Inferior parietal cortex (tissue), 1 donor: ENCODE measurements around the gene TMED9.
"Not testable (repeated sequence)": the region's sequence is repeated elsewhere in the genome, so short reads cannot be mapped to it uniquely, and the experiment has no call there.

ENCODE experiments used
- DNase-seq: peaks from one replicate; pipeline ENCODE4 v3.0.0-alpha.2; 2016; ENCODE audit errors: extremely low spot score

TMED9 gene

DNA sequence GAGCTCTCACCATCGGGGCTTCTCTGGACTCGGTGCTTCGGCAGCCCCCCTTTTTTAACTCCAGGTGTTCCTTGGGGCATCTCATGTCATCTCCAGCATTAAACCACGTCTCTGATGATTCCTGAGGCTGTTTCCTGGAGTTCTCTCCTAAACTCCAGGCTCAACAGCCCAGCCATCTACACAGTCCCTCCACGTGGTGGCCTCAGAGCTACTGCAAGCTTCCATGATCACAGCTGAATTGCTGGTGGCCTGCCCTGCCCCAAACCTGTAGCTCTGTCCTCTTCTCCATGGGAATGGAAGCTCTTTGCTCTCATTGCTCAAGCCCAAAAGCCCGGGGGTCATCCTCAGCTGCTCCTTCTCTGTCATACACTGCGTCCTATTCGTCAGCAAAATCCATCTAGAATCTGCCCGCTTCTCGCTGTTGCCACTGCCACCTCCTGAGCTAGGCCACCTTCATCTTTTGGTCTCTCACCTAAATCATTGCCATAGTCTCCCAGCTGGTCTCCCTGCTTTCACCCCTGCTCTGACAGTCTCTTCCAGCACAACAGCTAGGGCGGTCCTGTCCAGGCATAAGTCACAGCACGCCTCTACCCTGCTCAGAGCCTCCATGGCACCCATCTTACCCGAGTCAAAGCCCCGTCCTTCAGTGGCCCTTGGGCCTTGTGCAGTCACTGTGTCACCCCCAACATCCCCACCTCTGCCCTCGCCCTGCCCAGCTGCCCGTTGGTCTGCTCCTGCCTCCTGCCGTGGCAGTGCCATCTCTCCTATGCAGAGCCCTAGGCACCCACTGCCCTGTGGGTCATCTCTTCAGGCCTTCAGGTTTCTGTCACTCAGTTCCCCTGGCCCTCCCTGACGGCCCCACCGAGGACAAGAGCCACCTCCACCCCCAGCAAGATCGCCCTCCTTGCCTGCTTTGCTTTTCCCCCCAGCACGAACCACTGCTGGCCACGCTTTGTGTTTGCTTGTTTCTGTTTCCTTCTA is 14.4 kb downstream of the TMED9 start:
- DNase-seq, result no peak

DNA sequence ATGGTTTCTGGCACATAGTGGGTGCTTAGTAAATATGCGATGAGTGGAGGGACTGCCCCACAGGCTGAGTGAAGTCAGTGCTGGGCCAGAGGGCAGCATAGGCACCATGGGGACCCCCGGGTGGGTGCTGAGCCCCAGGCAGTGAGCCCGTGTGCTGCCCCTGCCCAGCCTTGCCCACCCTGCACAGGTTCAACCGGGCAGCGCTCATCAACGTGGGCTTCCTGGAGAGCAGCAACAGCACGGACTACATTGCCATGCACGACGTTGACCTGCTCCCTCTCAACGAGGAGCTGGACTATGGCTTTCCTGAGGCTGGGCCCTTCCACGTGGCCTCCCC is 15.1 kb downstream of the TMED9 start:
- no peak for DNase-seq

DNA sequence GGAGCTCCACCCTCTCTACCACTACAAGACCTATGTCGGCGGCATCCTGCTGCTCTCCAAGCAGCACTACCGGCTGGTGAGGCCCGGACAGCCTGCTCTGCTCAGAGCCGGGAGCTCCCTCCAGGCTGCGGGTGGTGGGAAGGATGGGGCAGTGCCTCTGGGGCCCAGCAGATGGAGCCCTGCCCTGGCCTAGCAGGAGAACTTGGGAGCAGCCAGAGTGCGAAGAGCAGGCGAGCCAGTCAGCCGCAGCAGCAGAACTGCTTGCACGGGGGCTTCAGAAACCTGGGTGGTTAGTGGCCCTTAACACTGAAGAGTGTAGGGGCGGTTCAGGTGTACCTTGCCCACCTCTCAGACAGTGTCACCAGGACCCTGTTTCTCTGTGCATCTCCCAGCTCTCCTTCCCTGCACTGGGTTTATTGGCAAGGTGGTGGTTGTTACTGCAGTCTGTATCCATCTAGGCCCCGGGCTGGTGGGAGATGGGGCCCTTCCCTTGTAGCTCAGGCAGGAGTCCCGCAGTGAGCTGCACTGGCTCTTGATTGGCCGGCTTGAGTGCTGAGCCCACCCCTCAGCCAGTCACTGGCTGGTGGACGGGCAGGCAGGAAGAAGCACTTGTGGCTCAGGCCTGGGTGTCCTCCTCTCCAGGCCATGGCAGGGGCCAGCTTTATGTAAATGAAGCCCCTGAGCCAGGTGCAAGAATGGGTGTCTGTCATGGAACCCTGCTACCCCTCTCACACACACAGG is 15.6 kb downstream of the TMED9 start:
- DNase-seq, result peak; percentile 65

DNA sequence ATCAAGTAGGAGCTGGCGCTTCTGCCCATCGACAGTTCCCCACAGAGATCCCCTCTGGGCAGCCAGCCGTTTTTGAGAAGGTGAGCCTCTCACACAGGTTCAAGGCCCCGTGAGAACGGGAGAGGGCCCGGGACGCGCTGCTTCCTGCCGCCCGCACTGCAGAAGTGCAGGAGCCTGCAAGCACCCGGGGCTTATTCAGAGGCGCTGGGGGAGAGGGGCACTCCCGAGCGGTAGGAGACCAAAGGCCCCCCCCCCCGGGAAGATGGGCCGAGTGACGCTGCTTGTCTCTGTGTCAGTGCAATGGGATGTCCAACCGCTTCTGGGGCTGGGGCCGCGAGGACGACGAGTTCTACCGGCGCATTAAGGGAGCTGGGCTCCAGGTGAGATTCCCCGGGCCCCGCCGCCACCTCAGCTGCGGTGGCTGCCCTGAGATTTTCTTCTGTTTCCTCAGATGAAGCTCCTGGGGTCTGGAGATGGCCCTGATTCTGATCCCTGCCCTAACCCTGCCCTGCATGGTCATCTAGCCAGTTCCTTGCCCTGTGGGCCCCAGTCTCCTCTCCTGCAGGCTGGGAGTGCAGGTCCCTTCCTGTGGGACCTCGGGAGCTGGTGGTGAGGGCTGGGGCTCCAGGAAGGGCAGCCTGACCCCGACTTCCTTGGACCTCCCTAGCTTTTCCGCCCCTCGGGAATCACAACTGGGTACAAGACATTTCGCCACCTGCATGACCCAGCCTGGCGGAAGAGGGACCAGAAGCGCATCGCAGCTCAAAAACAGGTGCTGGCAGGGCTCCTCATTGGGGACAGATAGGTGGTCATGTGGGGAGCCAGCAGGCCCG is 16.5 kb downstream of the TMED9 start:
- no peak for DNase-seq

DNA sequence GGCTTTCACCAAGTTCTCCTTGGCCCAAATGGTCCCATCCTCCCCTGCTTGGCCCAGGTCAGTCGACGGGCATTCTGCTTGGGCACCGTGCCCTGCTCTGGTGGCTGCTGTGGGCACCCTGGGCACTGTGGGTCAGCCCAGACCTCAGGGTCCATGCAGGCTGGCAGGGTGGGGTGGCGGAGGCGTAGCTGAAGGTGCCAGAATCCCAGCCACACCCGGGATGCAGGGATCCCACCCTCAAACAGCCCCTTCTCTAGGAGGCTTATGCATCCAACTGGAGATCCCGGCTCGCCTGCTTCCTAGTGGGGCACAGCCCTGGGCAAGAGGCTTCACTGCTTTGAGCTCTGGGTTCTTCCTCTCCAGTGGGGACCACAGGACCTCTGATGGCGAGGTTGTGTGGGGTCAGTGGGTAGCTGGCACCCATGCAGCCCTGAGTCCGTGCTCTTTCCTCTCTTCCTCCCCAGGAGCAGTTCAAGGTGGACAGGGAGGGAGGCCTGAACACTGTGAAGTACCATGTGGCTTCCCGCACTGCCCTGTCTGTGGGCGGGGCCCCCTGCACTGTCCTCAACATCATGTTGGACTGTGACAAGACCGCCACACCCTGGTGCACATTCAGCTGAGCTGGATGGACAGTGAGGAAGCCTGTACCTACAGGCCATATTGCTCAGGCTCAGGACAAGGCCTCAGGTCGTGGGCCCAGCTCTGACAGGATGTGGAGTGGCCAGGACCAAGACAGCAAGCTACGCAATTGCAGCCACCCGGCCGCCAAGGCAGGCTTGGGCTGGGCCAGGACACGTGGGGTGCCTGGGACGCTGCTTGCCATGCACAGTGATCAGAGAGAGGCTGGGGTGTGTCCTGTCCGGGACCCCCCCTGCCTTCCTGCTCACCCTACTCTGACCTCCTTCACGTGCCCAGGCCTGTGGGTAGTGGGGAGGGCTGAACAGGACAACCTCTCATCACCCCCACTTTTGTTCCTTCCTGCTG is 17.4 kb downstream of the TMED9 start:
- no peak for DNase-seq

DNA sequence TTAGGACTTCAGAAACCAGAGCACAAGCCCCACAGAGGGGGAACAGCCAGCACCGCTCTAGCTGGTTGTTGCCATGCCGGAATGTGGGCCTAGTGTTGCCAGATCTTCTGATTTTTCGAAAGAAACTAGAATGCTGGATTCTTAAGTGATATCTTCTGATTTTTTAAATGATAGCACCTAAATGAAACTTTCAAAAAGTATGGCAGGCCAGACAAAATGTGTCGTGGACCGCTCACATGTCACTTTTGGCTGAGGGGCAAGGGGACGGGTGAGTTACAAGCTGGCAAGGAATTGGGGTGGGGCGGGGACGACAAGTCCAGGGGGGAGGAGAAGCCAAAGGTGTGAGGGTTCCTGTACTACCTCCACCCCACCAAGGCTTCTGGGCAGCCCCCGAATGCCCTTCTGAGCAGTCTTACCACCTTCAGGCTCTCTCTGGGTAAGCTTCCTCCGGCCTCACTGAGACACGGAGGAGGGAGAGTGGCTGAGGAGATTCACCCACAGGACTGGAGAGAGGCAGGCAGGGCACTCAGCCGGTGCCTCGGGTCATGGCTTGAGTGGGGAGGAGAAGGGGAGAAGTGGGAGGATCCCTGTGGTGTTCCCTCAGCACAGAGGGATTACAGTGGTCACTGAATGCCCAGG is 18.2 kb downstream of the TMED9 start:
- no peak for DNase-seq

DNA sequence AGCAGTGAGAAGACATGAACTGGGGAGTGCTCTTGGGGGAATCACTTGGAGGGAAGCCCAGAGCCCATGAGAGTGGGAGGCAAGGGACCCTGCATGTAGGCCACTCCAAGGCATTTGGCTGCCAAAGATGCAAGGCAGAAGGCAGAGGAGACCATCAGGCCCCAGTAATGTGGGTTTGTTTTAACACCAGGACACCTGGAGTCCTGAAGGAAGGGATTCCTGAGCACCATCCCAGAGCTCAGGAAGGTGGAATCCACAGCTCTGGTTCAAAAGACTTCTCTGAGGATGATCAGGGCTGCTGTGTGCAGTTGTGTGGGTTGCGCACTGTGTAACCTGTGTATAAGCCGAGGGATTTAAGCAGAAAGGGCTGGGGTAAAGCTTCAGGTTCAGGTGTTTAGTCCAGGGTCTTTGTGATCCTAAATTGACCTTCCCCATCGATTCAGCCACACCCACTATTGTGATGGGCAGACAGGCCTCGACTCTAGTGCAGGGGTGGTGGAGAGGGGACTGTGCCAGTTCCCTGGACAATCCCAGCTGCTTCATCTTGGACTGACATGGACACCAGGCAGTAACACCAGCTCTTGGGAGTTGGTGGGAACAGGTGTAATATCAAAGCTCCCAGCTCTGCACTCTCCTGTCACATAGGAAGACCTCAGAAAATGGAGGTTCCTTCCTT is 18.9 kb downstream of the TMED9 start:
- DNase-seq, result no peak

DNA sequence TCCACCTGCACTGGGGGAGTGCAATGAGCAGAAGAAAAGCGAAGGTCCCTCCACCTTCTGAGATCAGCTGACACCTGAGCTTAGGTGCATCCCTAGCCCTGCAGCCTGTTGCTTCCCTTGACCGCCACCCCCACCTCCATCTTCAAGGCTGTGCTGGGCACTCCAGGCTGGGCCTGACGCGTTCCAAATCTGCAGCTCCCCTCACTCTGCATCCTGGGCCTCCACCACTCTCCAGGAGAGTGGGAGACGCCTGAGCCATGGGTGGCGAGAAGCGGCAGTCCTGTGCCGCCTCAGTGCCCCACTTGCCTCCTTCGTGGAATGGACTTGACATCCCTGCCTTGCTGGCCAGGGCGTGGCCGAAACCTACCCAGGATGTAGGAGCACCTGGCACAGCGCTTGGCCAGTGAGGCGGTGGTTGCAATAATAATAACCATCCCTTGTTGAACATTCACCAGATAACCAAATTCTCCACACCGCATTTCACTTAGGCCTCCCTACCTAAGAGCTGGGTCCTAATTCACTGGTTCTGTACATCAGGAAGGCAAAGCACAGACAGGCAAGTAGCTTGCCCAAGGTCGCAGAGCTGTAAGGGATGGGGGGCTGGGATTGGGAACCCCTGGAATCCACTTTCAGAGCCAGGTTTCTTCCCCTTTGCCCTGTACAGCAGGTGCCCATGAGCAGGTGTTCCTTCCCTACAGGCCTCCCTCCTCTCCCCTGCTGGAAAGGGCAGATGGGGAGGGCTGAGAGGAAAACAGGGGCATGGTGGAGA is 19.6 kb downstream of the TMED9 start:
- no peak for DNase-seq

DNA sequence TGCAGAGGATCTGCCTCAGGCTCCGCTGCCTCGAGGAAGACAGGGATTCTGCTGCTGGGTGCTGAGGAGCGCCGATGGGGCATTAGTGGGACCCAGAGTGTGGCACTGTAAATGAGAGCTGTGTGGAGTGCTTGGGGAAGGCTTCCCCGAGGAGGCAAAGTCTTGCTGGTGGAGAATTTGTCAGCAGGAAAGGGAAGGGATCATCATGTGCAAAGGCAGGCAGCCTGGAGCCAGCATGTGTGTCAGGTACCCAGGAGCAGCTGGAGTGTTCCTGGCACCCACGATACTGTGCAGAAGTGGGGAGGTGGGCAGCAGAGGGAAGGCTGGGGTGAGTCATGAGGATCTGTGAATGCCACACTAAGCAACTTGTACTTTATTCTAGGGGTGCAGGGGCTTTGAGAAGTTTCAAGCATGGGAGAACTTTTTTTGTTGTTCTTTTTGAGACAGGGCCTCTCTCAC is 20.2 kb downstream of the TMED9 start:
- DNase-seq, result no peak

DNA sequence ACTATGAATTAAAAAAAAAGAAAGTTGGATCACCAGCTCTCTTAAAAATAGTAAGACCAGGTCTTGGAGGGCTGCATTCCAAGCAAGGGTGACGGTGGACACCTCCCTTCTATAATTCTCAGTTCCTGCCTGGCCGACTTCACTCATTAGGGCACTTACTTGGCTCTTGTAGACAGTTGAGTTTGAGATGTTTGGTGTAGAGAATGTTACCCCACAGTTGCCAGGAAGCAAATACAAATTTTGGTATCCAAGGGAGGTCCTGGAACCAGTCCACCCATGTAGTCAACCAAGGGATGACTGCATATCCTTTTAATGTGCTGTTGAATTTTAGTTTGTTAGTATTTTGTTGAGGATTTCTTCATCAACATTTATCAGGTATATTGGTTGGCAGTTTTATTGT is 28.6 kb downstream of the TMED9 start:
- no peak for DNase-seq

DNA sequence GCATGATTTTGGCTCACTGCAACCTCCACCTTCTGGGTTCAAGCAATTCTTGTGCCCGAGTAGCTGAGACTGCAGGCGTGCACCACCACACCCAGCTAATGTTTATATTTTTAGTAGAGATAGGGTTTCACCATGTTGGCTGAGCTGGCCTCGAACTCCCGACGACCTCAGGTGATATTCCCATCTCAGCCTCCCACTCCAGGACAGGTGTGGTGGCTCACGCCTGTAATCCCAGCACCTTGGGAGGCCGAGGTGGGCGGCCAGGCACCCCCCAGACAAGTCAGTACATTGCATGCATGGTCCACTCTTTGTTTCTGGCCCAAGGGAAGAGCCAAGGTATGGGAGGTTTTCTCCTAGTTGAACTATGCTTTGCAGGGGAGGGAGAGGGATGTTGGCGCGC is 32.2 kb downstream of the TMED9 start:
- not testable (repeated sequence) for DNase-seq

DNA sequence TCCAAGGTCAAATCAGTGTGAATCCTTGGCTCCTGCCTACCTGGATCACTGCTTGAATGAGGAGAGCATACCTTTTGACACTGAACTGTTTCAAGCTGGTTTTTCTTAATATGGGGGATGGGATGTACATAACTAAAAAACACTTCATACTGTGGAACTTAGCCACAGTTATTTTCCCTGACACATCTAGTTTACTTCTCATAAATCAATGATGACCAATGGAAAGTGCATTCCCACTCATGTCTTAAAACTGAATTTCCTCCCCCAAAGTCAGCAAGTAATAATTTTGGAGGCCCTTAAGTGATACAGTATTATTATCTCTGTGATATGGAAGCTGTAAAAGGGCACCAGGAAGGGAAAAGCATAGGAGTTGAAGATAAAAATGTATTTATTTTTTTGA is 38.2 kb downstream of the TMED9 start:
- not testable (repeated sequence) for DNase-seq

DNA sequence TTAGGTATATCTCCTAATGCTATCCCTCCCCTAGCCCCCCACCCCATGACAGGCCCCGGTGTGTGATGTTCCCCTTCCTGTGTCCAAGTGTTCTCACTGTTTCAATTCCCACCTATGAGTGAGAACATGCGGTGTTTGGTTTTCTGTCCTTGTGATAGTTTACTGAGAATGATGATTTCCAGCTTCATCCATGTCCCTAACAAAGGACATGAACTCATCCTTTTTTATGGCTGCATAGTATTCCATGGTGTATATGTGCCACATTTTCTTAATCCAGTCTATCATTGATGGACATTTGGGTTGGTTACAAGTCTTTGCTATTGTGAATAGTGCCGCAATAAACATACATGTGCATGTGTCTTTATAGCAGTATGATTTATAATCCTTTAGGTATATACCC is 42.9 kb downstream of the TMED9 start:
- not testable (repeated sequence) for DNase-seq

DNA sequence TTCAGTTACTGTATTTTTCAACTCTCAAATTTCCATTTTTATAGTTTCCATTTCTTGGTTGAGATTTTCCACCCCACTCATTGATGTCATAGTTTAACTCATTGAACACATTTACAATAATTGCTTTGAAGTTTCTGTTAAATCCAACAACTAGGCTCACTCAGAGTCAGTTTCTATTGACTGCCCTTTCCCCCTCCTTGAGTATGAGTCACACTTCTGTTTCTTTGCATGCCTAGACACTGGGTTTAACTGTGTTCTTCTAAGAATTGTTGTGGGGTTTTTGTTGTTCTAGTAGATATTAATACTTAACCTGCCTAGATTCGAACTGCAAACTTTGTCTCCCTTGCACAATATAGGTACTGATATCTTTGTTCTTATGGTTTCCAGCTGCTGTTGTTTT is 53.5 kb downstream of the TMED9 start:
- DNase-seq, result not testable (repeated sequence)
